Smooth muscle cell (in vitro differentiated cells): Measurements from ENCODE around the gene TRIM60. TPM values are rescaled to one million over a fixed set of nuclear protein-coding genes. Genes with fewer than 3 reads are reported as not detected.
"Not testable (repeated sequence)": the region's sequence is repeated elsewhere in the genome, so short reads cannot be mapped to it uniquely, and the experiment has no call there.

Experiments used
- DNase-seq: peaks from one replicate; lab custom pipeline; 2025; ENCODE audit not compliant: unreplicated experiment; lab: John Stamatoyannopoulos, UW
- H2AFZ ChIP-seq: fragments of 200-600 bp; sonication (generic); 2 replicates; pipeline ENCODE4 v1.6.0; 2016; ENCODE audit warnings: antibody characterized with exemption, low read depth, mild to moderate bottlenecking
- H3F3A ChIP-seq: fragments of 200-600 bp; sonication (generic); 2 replicates; pipeline ENCODE4 v1.6.0; 2017; ENCODE audit warnings: antibody characterized with exemption, low read depth
- H3K27ac ChIP-seq: fragments of 200-600 bp; sonication (generic); 2 replicates; pipeline ENCODE4 v1.5.1; 2016; ENCODE audit warnings: low read depth, mild to moderate bottlenecking
- H3K27me3 ChIP-seq: fragments of 200-600 bp; sonication (generic); 2 replicates; pipeline ENCODE4 v1.6.1; 2016; ENCODE audit warnings: low read depth, mild to moderate bottlenecking
- H3K36me3 ChIP-seq: fragments of 200-600 bp; sonication (generic); 2 replicates; pipeline ENCODE4 v1.5.1; 2016; ENCODE audit warnings: low read depth
- H3K4me1 ChIP-seq: fragments of 200-600 bp; sonication (generic); 2 replicates; pipeline ENCODE4 v1.5.1; 2016; ENCODE audit warnings: low read depth
- H3K4me2 ChIP-seq: fragments of 200-600 bp; sonication (generic); 2 replicates; pipeline ENCODE4 v1.6.0; 2016; ENCODE audit warnings: mild to moderate bottlenecking
- H3K4me3 ChIP-seq: fragments of 200-600 bp; sonication (generic); 2 replicates; pipeline ENCODE4 v1.5.1; 2016; ENCODE audit warnings: mild to moderate bottlenecking
- H3K79me2 ChIP-seq: fragments of 200-600 bp; sonication (generic); 2 replicates; pipeline ENCODE4 v1.6.0; 2016; ENCODE audit warnings: low read depth, mild to moderate bottlenecking
- H3K9ac ChIP-seq: fragments of 200-600 bp; sonication (generic); 2 replicates; pipeline ENCODE4 v1.6.0; 2016; ENCODE audit warnings: low read depth
- H3K9me3 ChIP-seq: fragments of 200-600 bp; sonication (generic); replicated peaks from 2 replicates; pipeline ENCODE4 v1.5.1; 2016; ENCODE audit warnings: low read depth
- H4K20me1 ChIP-seq: fragments of 200-600 bp; sonication (generic); 2 replicates; pipeline ENCODE4 v1.6.0; 2016; ENCODE audit warnings: low read depth
- CTCF ChIP-seq: fragments of 200-600 bp; sonication (generic); IDR thresholded peaks from 2 replicates; pipeline ENCODE4 v1.5.1; 2017; ENCODE audit warnings: borderline replicate concordance, mild to moderate bottlenecking, antibody characterized with exemption; ENCODE audit not compliant: insufficient read depth, poor library complexity, severe bottlenecking
- WGBS: methylation state at CpG from one replicate; pipeline ENCODE4 v1.1.7; 2016; ENCODE audit warnings: low lambda C conversion rate; 5-methylcytosine and 5-hydroxymethylcytosine counted together
- polyA plus RNA-seq: library from polyadenylated mRNA; unstranded; fragments of >200 nt; fragmentation: Nextera tagmentation; extraction: Ambion mirVana; gene quantifications from 2 replicates; pipeline ENCODE4 v1.2.1, GENCODE V29; 2016
- total RNA-seq: library from RNA; depleted of rRNA; stranded (reverse); fragments of >200 nt; gene quantifications from 2 replicates; pipeline ENCODE4 v1.2.3, GENCODE V29; 2014

TRIM60 gene
- total and polyA plus RNA-seq, 2 experiments from 2014 or later: not detected

GRCh38 chr4:165010991-165011390, 20.8 kb upstream of the TRIM60 start:
- Histone ChIP-seq H3F3A (no peaks in the 10 kb centered on the region), H3K4me1 (no peaks in the 10 kb centered on the region), H3K9ac (no peak overlapping the region), H3K27ac (no peak overlapping the region), H3K4me2 (no peak overlapping the region), H4K20me1 (no peaks in the 10 kb centered on the region), H3K79me2 (no peaks in the 10 kb centered on the region), H3K9me3 (no peaks in the 10 kb centered on the region), H3K4me3 (no peak overlapping the region), H2AFZ (no peak overlapping the region), H3K36me3 (no peaks in the 10 kb centered on the region), H3K27me3 (no peaks in the 10 kb centered on the region)
- TF ChIP-seq CTCF: no peak
- no peak for DNase-seq
- WGBS: 91% methylated on average over 8 of the region's 8 CpGs

GRCh38 chr4:165011403-165011802, 20.4 kb upstream of the TRIM60 start:
- Histone ChIP-seq H3K36me3 (no peaks in the 10 kb centered on the region), H3K4me3 (no peak overlapping the region), H3F3A (no peaks in the 10 kb centered on the region), H3K9me3 (no peaks in the 10 kb centered on the region), H3K4me1 (no peaks in the 10 kb centered on the region), H3K79me2 (no peaks in the 10 kb centered on the region), H3K27ac (no peak overlapping the region), H3K27me3 (no peaks in the 10 kb centered on the region), H3K4me2 (no peak overlapping the region), H2AFZ (no peak overlapping the region), H4K20me1 (no peaks in the 10 kb centered on the region), H3K9ac (no peak overlapping the region)
- 80% methylated on average over 5 of the region's 5 CpGs for WGBS
- DNase-seq: no peak
- TF ChIP-seq CTCF: no peak

GRCh38 chr4:165013691-165014090, 18.1 kb upstream of the TRIM60 start:
- Histone ChIP-seq H3K27me3 (no peaks in the 10 kb centered on the region), H3K4me3 (no peak overlapping the region), H2AFZ (no peak overlapping the region), H3K36me3 (no peaks in the 10 kb centered on the region), H3K9me3 (no peaks in the 10 kb centered on the region), H4K20me1 (no peaks in the 10 kb centered on the region), H3K4me1 (no peaks in the 10 kb centered on the region), H3K9ac (no peak overlapping the region), H3K79me2 (no peaks in the 10 kb centered on the region), H3K4me2 (no peak overlapping the region), H3K27ac (no peak overlapping the region), H3F3A (no peaks in the 10 kb centered on the region)
- no peak for DNase-seq
- TF ChIP-seq CTCF: no peak

- Histone ChIP-seq H3K4me2 (no peak overlapping the region), H3K79me2 (no peaks in the 10 kb centered on the region), H3K9ac (no peak overlapping the region), H3K4me1 (no peaks in the 10 kb centered on the region), H3K4me3 (no peak overlapping the region), H3K27ac (no peak overlapping the region), H4K20me1 (no peaks in the 10 kb centered on the region), H2AFZ (no peak overlapping the region), H3K36me3 (no peaks in the 10 kb centered on the region), H3F3A (no peaks in the 10 kb centered on the region), H3K27me3 (no peaks in the 10 kb centered on the region), H3K9me3 (no peaks in the 10 kb centered on the region)
- 79% methylated on average over 5 of the region's 5 CpGs for WGBS
- no peak for TF ChIP-seq CTCF
- DNase-seq: no peak
These were observed 14.8 kb upstream of the TRIM60 start for GRCh38 chr4:165016971-165017370.

- 94% methylated on average over 17 of the region's 30 CpGs for WGBS
- not testable (repeated sequence) for H3K4me1 ChIP-seq, H3K4me2 ChIP-seq, H3K4me3 ChIP-seq, H4K20me1 ChIP-seq, DNase-seq, H3K27ac ChIP-seq, H3F3A ChIP-seq, H3K9ac ChIP-seq, H3K9me3 ChIP-seq, H3K79me2 ChIP-seq, H2AFZ ChIP-seq, H3K27me3 ChIP-seq, H3K36me3 ChIP-seq
These were observed 11.8 kb upstream of the TRIM60 start for GRCh38 chr4:165019995-165020394.

GRCh38 chr4:165025782-165026181, 6.0 kb upstream of the TRIM60 start:
- not testable (repeated sequence) for H3K4me1 ChIP-seq, H3K9ac ChIP-seq, H3K9me3 ChIP-seq, DNase-seq, H3K36me3 ChIP-seq, H3K27me3 ChIP-seq, H3F3A ChIP-seq, H3K4me2 ChIP-seq, H3K27ac ChIP-seq, H4K20me1 ChIP-seq, H3K4me3 ChIP-seq, H2AFZ ChIP-seq, H3K79me2 ChIP-seq
- 96% methylated on average over 8 of the region's 8 CpGs for WGBS
